ENCODE data around the gene GRIK4.

GRCh38 chr11:120723751-120724150, 212.2 kb downstream of the GRIK4 start:
- TF ChIP-seq CTCF (IDR thresholded peaks at IDR 0.05) (no peak), POLR2AphosphoS5 (IDR thresholded peaks at IDR 0.05) (no peak), POLR2A (IDR thresholded peaks at IDR 0.05) (no peak), EP300 (IDR thresholded peaks at IDR 0.05) (no peak)
